PC-3 (cell line): ENCODE measurements around the gene MUC6. TPM values are rescaled to one million over a fixed set of nuclear protein-coding genes. Genes with fewer than 3 reads are reported as not detected.

ENCODE experiments used
- ATAC-seq: fragments of 200-7000 bp; cut with Tn5 transposase; 2 replicates; pipeline ENCODE4 v1.9.1; 2020; ENCODE audit warnings: mild to moderate bottlenecking, moderate library complexity
- BruUV-seq: library from RNA; stranded (reverse); fragments of 400-500 nt; replicated peaks from 2 replicates; lab custom pipeline; 2021; lab: Mats Ljungman, UMichigan
- CTCF ChIA-PET: fragments of 300-600 bp; sonication (Branson Sonifier 250); formaldehyde crosslinking; loops from one replicate; lab custom pipeline; 2022; ENCODE audit warnings: antibody characterized with exemption; lab: Charles Lee
- POLR2A ChIA-PET: fragments of 300-600 bp; sonication (Branson Sonifier 250); formaldehyde crosslinking; loops from one replicate; lab custom pipeline; 2022; ENCODE audit warnings: antibody characterized with exemption; ENCODE audit not compliant: unreplicated experiment; lab: Charles Lee
- DNase-seq: peaks from one replicate; pipeline ENCODE4 v3.0.0-alpha.2; 2015
- H2AFZ ChIP-seq: fragments of 300-600 bp; sonication (generic); 2 replicates; pipeline ENCODE4 v1.6.0; 2016; ENCODE audit warnings: antibody characterized with exemption, low read length
- H3F3A ChIP-seq: fragments of 300-600 bp; sonication (generic); one replicate; pipeline ENCODE4 v1.6.0; 2017; ENCODE audit warnings: antibody characterized with exemption, low read length, control low read depth, mild to moderate bottlenecking; ENCODE audit not compliant: unreplicated experiment
- H3K27ac ChIP-seq: fragments of 300-600 bp; sonication (generic); 2 replicates; pipeline ENCODE4 v1.5.1; 2016; ENCODE audit warnings: mild to moderate bottlenecking, low read length
- H3K27me3 ChIP-seq: fragments of 300-600 bp; sonication (generic); 2 replicates; pipeline ENCODE4 v1.6.1; 2016; ENCODE audit warnings: low read length, mixed read lengths
- H3K36me3 ChIP-seq: fragments of 300-600 bp; sonication (generic); 2 replicates; pipeline ENCODE4 v1.6.1; 2016; ENCODE audit warnings: low read depth, mixed run types, low read length, mixed read lengths
- H3K4me1 ChIP-seq: fragments of 300-600 bp; sonication (generic); 2 replicates; pipeline ENCODE4 v1.5.1; 2016; ENCODE audit warnings: low read length; ENCODE audit not compliant: insufficient read depth
- H3K4me2 ChIP-seq: fragments of 300-600 bp; sonication (generic); 2 replicates; pipeline ENCODE4 v1.6.0; 2016; ENCODE audit warnings: low read length
- H3K4me3 ChIP-seq: fragments of 300-600 bp; sonication (generic); 2 replicates; pipeline ENCODE4 v1.5.1; 2016; ENCODE audit warnings: mild to moderate bottlenecking, low read length, mixed read lengths
- H3K79me2 ChIP-seq: fragments of 300-600 bp; sonication (generic); 2 replicates; pipeline ENCODE4 v1.6.1; 2017; ENCODE audit warnings: low read length, mixed read lengths
- H3K9ac ChIP-seq: fragments of 300-600 bp; sonication (generic); 2 replicates; pipeline ENCODE4 v1.6.0; 2016; ENCODE audit warnings: mild to moderate bottlenecking, low read length
- H3K9me2 ChIP-seq: fragments of 300-600 bp; sonication (generic); replicated peaks from 2 replicates; pipeline ENCODE4 v1.6.1; 2016; ENCODE audit warnings: mixed run types, low read length, mixed read lengths
- H3K9me3 ChIP-seq: fragments of 300-600 bp; sonication (generic); 2 replicates; pipeline ENCODE4 v1.6.1; 2016; ENCODE audit warnings: low read length, mixed read lengths
- H4K20me1 ChIP-seq: fragments of 300-600 bp; sonication (generic); 2 replicates; pipeline ENCODE4 v1.6.1; 2016; ENCODE audit warnings: low read length, mixed read lengths
- CTCF ChIP-seq: fragments of 300-600 bp; sonication (generic); conservative IDR thresholded peaks from 2 replicates; pipeline ENCODE4 v1.5.1; 2017; ENCODE audit warnings: antibody characterized with exemption, low read depth, mild to moderate bottlenecking, low read length
- EZH2 ChIP-seq: fragments of 300-600 bp; sonication (generic); IDR thresholded peaks from one replicate; pipeline ENCODE4 v1.6.1; 2017; ENCODE audit warnings: antibody characterized with exemption, mild to moderate bottlenecking, low read length; ENCODE audit not compliant: unreplicated experiment
- EZH2phosphoT487 ChIP-seq: fragments of 300-600 bp; sonication (generic); IDR thresholded peaks from 2 replicates; pipeline ENCODE4 v1.6.1; 2018; ENCODE audit warnings: mild to moderate bottlenecking, antibody characterized with exemption, low read length, borderline replicate concordance
- intact Hi-C: fragments of 100-400 bp; cut with micrococcal nuclease; formaldehyde crosslinking; loops from 2 replicates; pipeline ENCODE4 v1.9.0; 2023
- total RNA-seq: library from RNA; depleted of rRNA; stranded (reverse); fragments of >200 nt; gene quantifications from 2 replicates; pipeline ENCODE4 v1.2.3, GENCODE V29; 2014

Gene MUC6
- total RNA-seq, 1 experiment from 2014 or later = 0.18 TPM

- Histone ChIP-seq H3K27me3 (no peaks in the 10 kb centered on the region), H3K4me2 (no peak overlapping the region), H3K36me3 (peaks cover 6% of the 10 kb centered on the region; the same call in 1 of the 2 replicates), H3K27ac (no peak overlapping the region), H2AFZ (no peak overlapping the region), H3K4me1 (no peaks in the 10 kb centered on the region), H3K9me3 (0 out of 2 replicates have a peak, but pooled peaks cover 2% of the 10 kb centered on the region), H3K9me2 (no peaks in the 10 kb centered on the region), H4K20me1 (no peaks in the 10 kb centered on the region), H3K4me3 (no peak overlapping the region), H3K79me2 (no peaks in the 10 kb centered on the region), H3K9ac (no peak overlapping the region), H3F3A (no peaks in the 10 kb centered on the region)
- POLR2A ChIA-PET = no interaction called here
- TF ChIP-seq CTCF (no peak), EZH2phosphoT487 (no peak), EZH2 (no peak)
- no TSS peak for BruUV-seq
- CTCF ChIA-PET = no interaction called here
- ATAC-seq (no peak), DNase-seq (no peak)
- intact Hi-C loops = no loop called here
Observed at GRCh38 chr11:1015064-1015463, 21.5 kb downstream of the MUC6 start.

- no peaks in the 10 kb centered on the region for H3K79me2 ChIP-seq
- H4K20me1 ChIP-seq = no peaks in the 10 kb centered on the region
- H3K9ac ChIP-seq = no peak overlapping the region
- H3K4me2 ChIP-seq = no peak overlapping the region
- H3K9me3 ChIP-seq = 0 out of 2 replicates have a peak, but pooled peaks cover 2% of the 10 kb centered on the region
- ChIA-PET CTCF (no interaction called here), POLR2A (no interaction called here)
- no peak overlapping the region for H3K27ac ChIP-seq
- no peaks in the 10 kb centered on the region for H3K27me3 ChIP-seq
- no peaks in the 10 kb centered on the region for H3F3A ChIP-seq
- no peak for ATAC-seq
- peaks cover 12% of the 10 kb centered on the region; the same call in 1 of the 2 replicates for H3K36me3 ChIP-seq
- intact Hi-C loops = no loop called here
- TF ChIP-seq EZH2phosphoT487 (no peak), EZH2 (no peak), CTCF (no peak)
- no TSS peak for BruUV-seq
- H3K4me3 ChIP-seq = no peak overlapping the region
- H3K9me2 ChIP-seq = no peaks in the 10 kb centered on the region
- H3K4me1 ChIP-seq = no peaks in the 10 kb centered on the region
- no peak overlapping the region for H2AFZ ChIP-seq
- DNase-seq = no peak
Observed at GRCh38 chr11:1014276-1014675, 22.2 kb downstream of the MUC6 start.

- DNase-seq (no peak), ATAC-seq (no peak)
- Histone ChIP-seq H3K4me3 (no peak overlapping the region), H3K79me2 (no peaks in the 10 kb centered on the region), H4K20me1 (no peaks in the 10 kb centered on the region), H3K27me3 (no peaks in the 10 kb centered on the region), H3K27ac (no peak overlapping the region), H3K9ac (no peak overlapping the region), H3K4me2 (no peak overlapping the region), H3K9me3 (0 out of 2 replicates have a peak, but pooled peaks cover 2% of the 10 kb centered on the region), H2AFZ (no peak overlapping the region), H3K4me1 (no peaks in the 10 kb centered on the region), H3K9me2 (no peaks in the 10 kb centered on the region), H3F3A (no peaks in the 10 kb centered on the region), H3K36me3 (peaks cover 12% of the 10 kb centered on the region; the same call in 1 of the 2 replicates)
- BruUV-seq = no TSS peak
- intact Hi-C loops = no loop called here
- CTCF ChIA-PET = no interaction called here
- POLR2A ChIA-PET = no interaction called here
- TF ChIP-seq EZH2phosphoT487 (no peak), EZH2 (no peak), CTCF (no peak)
Observed at GRCh38 chr11:1013631-1013935, 22.9 kb downstream of the MUC6 start.
